HG03469 (cell line): ENCODE results near the gene GBX1.

ENCODE experiments used
- ATAC-seq: cut with Tn5 transposase; IDR thresholded peaks from one replicate; pipeline ENCODE4 v1.9.1; 2021; ENCODE audit warnings: mild to moderate bottlenecking, moderate library complexity, moderate number of reproducible peaks; ENCODE audit not compliant: unreplicated experiment

Gene GBX1

DNA sequence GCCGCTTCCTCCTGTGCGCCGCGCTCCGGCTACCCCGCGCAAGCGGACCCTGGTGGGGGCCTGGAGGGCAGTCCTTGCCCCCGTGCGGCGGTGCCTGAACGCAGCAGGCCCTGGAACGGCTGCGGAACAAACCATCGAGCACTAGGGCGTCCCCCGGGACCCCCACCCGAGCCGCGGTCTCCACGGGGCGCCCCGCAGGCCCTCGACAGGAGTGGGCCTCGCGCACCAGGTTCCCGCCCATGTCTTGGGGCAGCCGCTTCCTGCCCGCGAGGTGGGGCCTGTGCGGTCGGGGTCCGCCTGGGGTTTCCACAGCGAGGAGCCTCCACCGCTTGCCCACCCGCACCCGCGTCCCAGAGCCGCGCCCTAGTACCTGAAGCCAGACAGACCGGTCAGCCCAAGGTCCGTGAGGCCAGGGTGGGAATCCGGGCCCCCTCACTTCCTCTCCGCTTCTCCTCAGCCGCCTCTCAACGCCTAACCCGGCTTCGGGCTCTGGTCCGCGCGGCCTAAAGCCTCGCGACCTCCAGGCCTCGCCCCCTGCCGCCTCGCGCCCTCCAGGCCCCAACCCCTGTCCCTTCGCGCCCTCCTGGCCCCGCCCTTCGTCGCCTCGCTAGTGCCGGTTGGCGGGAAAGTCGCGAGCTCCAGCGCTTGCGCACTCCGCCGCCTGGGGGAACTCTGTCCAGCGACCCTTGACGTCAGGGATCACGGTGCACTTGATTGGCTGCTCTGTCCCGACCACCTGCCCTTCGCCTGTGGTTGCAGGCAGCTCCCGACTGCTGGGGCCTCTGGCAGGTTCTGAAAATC is 7.0 kb upstream of the GBX1 start:
- no peak for ATAC-seq

DNA sequence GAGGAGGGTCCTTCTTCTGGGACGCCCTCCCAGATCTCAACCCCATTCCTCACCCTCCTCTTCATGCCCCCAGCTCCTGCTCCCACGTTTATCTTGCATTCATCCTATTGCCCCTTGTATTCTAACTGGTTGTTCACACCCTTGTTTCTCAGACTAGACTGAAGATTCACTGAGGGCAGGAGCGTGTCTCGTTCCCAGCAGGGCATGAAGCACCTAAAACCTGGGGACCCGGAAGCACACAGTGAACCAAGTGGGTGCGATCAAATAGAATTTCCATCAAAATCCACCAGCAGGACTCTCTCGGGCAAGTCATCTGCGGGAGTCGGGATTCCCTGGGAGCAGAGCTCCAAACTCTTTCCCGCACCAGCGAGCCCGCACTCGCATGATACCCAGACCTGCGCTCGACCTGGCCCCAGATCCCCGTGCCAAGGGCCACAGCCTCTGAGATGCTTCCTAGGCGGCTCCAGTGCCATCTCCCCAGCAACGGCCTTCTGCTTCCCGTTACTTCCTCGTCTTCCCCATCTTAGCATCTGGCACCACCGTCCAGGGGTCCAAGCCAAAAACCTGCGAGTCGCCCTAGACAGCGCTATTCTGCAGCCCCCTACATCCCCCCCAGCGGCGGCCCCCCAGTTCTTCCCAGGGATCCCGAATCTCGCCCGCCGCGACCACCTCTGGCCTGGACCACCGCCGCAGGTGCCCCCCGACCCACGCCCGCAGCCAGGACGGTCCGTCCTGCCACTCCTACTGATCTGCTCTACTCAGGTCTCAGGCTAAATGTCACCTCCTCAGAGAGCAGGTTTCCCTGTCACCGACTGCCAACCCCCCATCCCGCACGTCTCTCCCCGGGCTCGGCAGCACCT is 6.1 kb upstream of the GBX1 start:
- no peak for ATAC-seq

GRCh38 chr7:151172273-151173141 is 5.0 kb upstream of the GBX1 start:
- ATAC-seq, result no peak

- ATAC-seq, result no peak
Measured at GRCh38 chr7:151168787-151169162, 1.3 kb upstream of the GBX1 start.

DNA sequence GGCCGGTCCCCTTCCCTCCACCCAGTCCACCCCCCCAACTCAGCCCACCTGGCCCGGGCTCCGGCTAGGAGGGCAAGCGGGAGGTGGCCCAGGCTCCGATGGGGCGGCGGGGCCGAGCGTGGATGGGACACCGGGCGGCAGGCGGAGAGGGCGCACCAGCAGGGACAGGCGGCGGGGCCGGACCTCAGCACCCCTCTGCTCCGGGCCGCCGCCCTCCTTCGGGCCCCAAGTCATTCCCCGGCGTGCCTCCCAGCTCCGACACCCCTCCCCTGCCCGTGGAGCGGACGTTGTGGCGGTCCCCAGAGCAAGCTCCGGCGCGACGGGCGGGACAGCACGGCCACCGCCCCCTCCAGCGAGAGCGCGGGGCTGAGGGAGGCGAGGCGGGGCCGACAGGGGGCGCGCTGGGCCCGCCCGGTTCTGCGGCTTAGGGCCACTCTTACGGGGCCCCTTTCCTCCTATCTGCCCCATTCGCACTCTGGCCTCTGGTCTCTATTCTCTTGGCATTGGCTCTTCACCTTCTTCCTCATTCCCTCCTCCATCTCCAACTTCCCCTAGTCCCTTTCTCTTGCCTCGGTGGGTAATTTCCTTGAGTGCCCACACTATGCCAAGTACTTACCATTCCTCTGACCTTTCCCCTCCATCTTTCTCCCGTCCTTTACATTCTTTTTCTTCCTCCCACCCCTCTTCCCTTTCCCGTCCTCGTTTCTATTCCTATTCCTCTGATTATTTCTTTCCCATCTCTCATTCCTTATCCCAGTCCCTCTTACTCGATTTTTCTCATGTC is 701 bp upstream of the GBX1 start:
- ATAC-seq, result no peak

DNA sequence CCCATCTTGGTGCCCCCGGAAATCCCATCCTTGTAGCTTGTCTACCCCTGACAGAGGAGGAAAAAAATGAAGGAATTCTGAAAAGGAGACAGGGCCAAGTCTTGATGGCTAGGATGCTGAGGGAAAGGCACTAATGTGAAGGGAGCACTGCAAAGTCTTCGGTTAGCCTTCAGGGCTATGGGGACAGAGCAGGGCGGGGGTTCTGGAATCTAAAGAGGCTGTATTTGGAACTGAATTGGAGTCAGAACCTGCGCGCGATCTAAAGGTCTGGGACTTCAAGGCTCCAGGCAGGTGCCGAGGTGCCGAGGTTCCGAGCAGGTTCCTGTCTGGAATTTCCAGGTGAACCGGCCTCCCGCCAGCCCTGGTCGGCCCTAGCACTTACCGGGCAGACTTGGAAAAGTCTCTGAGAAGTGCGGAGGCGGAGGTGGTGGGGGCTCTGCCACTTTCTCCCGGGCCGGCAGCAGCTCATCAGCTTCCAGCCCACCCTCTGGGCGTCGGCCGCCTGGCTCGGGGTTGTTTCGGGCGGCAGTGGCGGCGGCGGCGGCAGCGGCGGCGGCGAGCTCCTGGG is 781 bp downstream of the GBX1 start:
- no peak for ATAC-seq

DNA sequence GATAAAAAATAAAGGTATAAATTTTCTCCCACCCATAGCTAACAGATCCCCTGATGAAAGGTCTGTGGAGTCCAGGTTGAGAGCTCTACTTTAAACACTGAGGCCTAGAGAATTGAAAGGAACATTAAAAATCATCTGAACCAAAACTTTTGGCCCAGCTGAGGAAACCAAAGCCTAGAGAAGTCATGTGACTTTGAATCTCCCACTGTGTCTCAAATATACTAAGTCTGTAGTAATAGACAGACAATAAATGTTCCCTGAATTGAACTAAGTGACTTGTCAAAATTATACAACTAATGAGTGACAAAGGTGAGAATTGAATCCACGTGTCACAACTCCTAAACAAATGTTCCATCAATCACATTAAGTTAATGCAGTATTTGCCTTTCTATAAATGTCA is 5.7 kb downstream of the GBX1 start:
- no peak for ATAC-seq

- no peak for ATAC-seq
Measured at GRCh38 chr7:151157645-151158329, 9.7 kb downstream of the GBX1 start.

- ATAC-seq, result no peak
Measured at GRCh38 chr7:151152643-151153513, 14.6 kb downstream of the GBX1 start.

DNA sequence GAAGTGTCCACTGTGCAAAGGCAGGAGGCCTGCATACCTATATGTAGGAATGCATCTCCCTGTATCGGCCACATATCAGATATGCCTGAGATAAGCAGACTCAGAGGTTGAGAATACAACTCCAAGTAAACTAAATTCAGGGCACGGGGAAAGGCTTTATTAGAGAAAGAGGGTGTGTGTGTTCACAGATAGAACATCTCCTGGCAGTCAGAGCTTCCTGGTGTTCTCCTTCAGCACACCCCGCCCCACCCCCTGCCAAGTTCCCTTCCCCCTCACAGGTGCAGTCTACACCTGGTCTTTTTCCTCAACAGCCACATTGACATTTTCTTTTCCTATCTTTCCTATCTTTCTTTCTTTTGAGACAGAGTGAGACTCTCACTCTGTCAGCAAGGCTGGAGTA is 17.1 kb downstream of the GBX1 start:
- no peak for ATAC-seq

DNA sequence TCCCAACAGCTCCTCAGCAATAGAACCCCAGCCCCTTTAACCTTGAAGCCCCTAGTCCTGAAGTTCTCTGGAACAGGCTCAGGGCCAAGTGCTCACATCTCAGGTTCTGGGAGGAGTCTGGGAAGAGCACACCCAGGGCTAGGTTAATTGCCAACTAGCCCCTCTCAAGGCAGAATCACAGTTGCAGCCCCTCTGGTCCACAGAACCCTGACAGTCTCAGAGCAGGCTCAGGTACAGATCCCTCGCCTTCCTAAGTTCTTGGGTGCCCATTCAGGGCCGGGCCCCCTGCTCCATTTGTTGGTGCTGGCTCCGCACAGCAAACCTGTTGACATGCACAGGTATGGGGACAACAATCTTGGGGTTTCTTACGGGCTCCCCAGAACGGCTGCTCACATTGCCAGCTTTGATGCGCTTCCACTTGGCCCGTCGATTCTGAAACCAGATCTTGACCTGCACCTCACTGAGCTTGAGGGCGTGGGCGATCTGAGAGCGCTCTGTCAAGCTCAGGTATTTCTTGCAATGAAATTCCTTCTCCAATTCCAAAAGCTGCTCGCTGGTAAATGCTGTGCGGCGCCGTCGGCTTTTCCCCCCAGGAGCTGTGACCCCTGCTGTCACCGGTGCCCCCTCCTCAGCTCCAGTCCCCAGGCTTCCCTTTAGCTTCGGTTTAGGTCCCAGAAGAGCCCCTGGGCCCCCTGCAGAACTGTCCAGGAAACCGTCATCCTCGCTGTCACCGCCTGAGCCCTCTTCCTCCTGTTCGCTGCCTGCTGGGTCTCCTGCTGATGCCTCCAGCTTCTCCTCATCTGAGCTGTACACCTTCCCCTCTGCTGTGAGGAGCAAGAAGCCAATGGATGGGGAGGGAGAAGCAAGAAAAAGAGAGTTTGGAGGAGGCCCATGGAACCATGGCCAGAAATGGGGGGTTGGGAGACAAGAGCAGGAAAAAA is 18.9 kb downstream of the GBX1 start:
- ATAC-seq, result no peak

DNA sequence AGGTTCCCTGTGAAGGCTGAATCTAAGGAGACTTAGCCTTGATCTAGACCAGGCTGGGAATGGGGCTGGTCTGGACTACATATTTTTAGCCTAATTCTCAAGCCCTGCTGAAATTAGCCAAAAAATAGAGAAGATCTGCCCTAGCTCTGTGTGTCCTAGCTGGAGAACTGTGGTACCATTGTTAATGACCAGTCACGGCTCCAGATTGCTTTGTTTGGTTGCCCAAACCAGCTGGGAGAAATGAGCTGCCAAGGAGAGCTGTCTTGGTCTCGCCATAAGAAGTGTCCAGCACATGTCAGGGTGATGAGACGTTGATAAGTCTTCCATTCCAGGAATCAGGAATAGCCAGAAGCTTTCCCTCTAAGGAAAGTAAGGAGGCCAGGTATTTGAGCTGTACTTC is 20.7 kb downstream of the GBX1 start:
- ATAC-seq, result no peak

GRCh38 chr7:151144387-151144786 is 23.1 kb downstream of the GBX1 start:
- no peak for ATAC-seq

DNA sequence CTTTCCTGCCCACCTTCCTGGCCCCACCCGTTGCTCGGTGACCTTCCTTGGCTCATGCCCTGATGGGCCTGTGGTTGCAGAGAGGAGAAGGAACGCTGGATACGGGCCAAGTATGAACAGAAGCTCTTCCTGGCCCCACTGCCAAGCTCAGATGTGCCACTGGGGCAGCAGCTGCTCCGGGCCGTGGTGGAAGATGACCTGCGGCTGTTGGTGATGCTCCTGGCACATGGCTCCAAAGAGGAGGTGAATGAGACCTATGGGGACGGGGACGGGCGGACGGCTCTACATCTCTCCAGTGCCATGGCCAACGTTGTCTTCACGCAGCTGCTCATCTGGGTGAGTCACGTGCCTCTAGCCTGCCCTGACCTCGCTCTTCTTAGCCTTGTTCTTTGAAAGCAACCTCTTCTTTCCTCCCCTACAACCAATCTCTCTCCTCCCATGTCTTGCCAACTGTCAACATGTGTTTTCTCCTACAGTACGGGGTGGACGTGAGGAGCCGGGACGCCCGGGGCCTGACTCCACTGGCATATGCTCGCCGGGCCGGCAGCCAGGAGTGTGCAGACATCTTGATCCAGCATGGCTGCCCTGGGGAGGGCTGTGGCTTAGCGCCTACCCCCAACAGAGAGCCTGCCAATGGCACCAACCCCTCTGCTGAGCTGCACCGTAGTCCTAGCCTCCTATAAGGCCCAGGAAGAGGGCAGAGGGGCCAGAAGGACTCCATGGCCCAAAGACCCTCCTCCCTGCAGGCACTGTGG is 24.1 kb downstream of the GBX1 start:
- no peak for ATAC-seq

DNA sequence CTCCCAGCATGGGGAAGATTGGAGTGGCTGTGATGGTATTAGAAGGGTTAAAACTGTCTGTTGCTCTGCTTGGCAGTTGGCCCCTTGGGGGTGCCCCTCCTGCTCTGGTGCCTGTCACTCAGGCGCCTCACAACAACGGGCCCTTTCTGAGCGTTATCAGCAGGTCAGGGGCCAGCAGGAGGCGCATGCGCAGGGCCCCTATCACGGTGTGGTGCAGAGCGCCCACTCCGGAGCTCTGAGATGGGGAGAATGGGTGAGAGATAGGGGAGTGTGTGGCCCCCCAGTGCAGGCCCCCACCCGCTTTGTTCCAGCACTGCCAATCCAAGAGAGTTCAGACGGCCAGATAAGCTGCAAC is 24.8 kb downstream of the GBX1 start:
- no peak for ATAC-seq

GRCh38 chr7:151141855-151142685 is 25.4 kb downstream of the GBX1 start:
- no peak for ATAC-seq
